Stimulated activated naive B cell treated with anti-CD40 and anti-IgM and Interleukin-4, amounts not matched to agents 10 μg/mL and 1 μg/mL and 100 μg/mL, for 72 hours (primary cell): ENCODE measurements around the gene DPH2.

Experiments used
- ATAC-seq, 2 donors: fragments of 150-1000 bp; cut with Tn5 transposase; replicated peaks; 2 replicates each; pipeline ENCODE4 v1.10.0; 2021; ENCODE audit warnings: moderate library complexity in 1 of 2
- DNase-seq: peaks from one replicate; pipeline ENCODE4 v3.0.0; 2021
- H3K27ac Mint-ChIP-seq: one replicate; pipeline ENCODE4 v1.8.0; 2022; ENCODE audit warnings: mild to moderate bottlenecking, mixed read lengths
- H3K27me3 Mint-ChIP-seq, 2 donors: one replicate each; pipeline ENCODE4 v1.8.0; 2022; ENCODE audit warnings: mixed read lengths in 2 of 2
- H3K36me3 Mint-ChIP-seq, 2 donors: one replicate each; pipeline ENCODE4 v1.8.0; 2022; ENCODE audit warnings: mixed read lengths in 2 of 2, mild to moderate bottlenecking in 1 of 2
- H3K4me1 Mint-ChIP-seq, 2 donors: one replicate each; pipeline ENCODE4 v1.8.0; 2022; ENCODE audit warnings: mixed read lengths in 2 of 2, mild to moderate bottlenecking in 1 of 2
- H3K4me3 Mint-ChIP-seq, 2 donors: one replicate each; pipeline ENCODE4 v1.8.0; 2022; ENCODE audit warnings: mild to moderate bottlenecking in 2 of 2, mixed read lengths in 2 of 2, moderate library complexity in 1 of 2
- H3K9me3 Mint-ChIP-seq, 2 donors: one replicate each; pipeline ENCODE4 v1.8.0; 2022; ENCODE audit warnings: mixed read lengths in 2 of 2, mild to moderate bottlenecking in 1 of 2

The DPH2 gene

GRCh38 chr1:43991200-43991475, 21.3 kb downstream of the DPH2 start:
- H3K9me3 Mint-ChIP-seq: no peaks in the 10 kb centered on the region
- H3K4me3 Mint-ChIP-seq: peak overlapping the region; percentile 96 to 97
- peak overlapping the region; percentile 93 for H3K27ac Mint-ChIP-seq
- DNase-seq (no peak), ATAC-seq (no peak)
- peaks cover 0 to 5% of the 10 kb centered on the region in 2 donors for H3K36me3 Mint-ChIP-seq
- H3K27me3 Mint-ChIP-seq: no peaks in the 10 kb centered on the region
- peaks cover 21 to 34% of the 10 kb centered on the region in 2 donors for H3K4me1 Mint-ChIP-seq

DNA sequence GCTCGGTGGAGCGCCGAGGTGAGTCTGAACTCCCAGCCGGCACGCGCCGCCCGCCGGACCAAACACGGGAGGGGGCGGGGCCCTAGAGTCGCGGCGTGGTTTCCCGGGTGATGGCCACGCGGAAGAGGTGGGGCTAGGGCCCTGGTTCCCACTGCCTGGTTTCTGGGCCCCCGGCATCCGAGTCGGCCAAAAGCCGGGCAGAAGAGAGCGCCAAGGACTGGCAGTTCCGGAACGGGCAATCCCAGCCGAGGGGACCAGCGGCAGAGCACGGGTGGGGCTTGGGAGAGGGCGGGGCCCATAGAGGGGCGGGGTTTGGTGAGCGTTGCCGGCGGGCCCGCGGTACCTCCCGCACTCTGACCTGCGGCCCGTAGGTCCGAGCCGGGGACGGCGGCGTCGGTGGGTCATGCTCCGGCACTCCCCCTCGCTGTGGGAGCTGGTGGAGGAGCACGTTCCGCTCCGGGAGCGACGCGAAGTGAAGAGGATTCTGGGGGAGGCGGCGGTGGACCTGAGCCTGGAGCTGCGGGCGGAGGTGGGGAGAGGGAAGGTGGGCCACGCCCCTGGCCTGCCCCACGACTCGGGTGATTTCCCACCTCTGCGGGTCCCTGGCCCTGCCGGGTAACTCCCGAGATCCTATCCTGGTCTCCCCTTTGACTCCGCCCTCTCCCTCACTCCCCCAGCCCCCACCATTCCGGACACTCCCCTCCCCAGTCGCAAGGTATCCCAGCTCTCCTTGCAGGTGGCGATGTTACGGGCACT, 21.8 kb downstream of the DPH2 start, which contains the start of gene CCDC24:
CCDC24 (plus strand) TSS at position 124 of the 756 bp plus-strand sequence; CDS start at position 404, 280 bp downstream.
- Mint-ChIP-seq H3K4me3 (peak within 1 kb of the TSS; percentile 96 to 97), H3K36me3 (peaks cover 0 to 2% of the 10 kb centered on the region in 2 donors), H3K9me3 (no peaks in the 10 kb centered on the region), H3K27ac (peak within 1 kb of the TSS; percentile 93), H3K27me3 (no peaks in the 10 kb centered on the region), H3K4me1 (peaks cover 21 to 34% of the 10 kb centered on the region in 2 donors)
- DNase-seq (peak; percentile 80), ATAC-seq (peak; percentile 87 to 89)

GRCh38 chr1:43992232-43992995, 22.6 kb downstream of the DPH2 start:
- Mint-ChIP-seq H3K36me3 (no peaks in the 10 kb centered on the region), H3K9me3 (no peaks in the 10 kb centered on the region), H3K27ac (peak overlapping the region; percentile 93), H3K4me1 (peaks cover 21 to 34% of the 10 kb centered on the region in 2 donors), H3K4me3 (peak overlapping the region; percentile 96 to 97), H3K27me3 (no peaks in the 10 kb centered on the region)
- no peak for DNase-seq
- no peak for ATAC-seq

GRCh38 chr1:43993206-43993914, 23.6 kb downstream of the DPH2 start:
- Mint-ChIP-seq H3K27ac (peak overlapping the region; percentile 7), H3K36me3 (no peaks in the 10 kb centered on the region), H3K9me3 (no peaks in the 10 kb centered on the region), H3K4me3 (no peak overlapping the region), H3K4me1 (peaks cover 21 to 34% of the 10 kb centered on the region in 2 donors), H3K27me3 (no peaks in the 10 kb centered on the region)
- no peak for ATAC-seq
- no peak for DNase-seq

GRCh38 chr1:43994071-43994470, 24.3 kb downstream of the DPH2 start:
- H3K27ac Mint-ChIP-seq: no peak overlapping the region
- ATAC-seq: no peak
- H3K9me3 Mint-ChIP-seq: no peaks in the 10 kb centered on the region
- H3K27me3 Mint-ChIP-seq: no peaks in the 10 kb centered on the region
- no peak for DNase-seq
- peaks cover 21 to 34% of the 10 kb centered on the region in 2 donors for H3K4me1 Mint-ChIP-seq
- H3K36me3 Mint-ChIP-seq: no peaks in the 10 kb centered on the region
- H3K4me3 Mint-ChIP-seq: no peak overlapping the region

- H3K4me1 Mint-ChIP-seq: peaks cover 21 to 34% of the 10 kb centered on the region in 2 donors
- no peaks in the 10 kb centered on the region for H3K27me3 Mint-ChIP-seq
- no peaks in the 10 kb centered on the region for H3K9me3 Mint-ChIP-seq
- no peak overlapping the region for H3K27ac Mint-ChIP-seq
- no peaks in the 10 kb centered on the region for H3K36me3 Mint-ChIP-seq
- ATAC-seq: no peak
- H3K4me3 Mint-ChIP-seq: no peak overlapping the region
- DNase-seq: no peak
These were observed 25.3 kb downstream of the DPH2 start for GRCh38 chr1:43994794-43995790.

DNA sequence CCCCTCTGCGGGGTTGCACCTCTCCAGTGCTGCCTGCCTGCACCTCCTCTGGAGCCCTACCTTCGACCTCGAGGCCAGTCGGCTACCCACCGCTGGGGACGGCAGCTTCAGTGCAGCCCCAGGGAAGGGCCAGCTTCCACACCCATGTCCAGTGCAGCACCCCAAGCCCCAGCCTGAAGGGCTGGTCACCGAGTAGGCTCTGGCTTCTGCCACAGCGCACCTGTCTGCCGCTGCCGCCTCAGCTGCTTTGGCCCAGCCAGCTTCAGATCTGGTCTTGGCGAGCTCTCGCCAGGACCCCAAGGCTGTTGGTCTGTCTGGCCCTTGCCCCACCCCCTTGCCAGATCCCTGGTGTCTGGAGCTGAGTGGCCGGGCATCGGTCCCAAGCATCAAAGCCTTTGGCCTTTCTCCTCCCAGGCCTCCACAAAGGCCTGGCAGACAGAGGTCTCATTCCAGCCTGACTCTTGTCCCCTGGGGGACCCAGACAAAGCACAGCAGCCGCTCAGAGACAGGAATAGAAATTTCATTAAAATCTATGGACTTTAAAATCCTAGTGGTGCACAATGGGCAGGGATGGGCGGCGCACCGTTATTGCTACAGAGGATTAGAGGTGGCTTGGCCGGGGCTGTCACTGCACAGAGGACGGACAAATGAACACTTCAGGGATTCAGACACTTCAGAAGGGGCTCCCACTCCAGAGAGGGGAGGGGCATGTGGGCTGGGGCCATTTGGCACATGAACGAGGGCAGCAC, 26.3 kb downstream of the DPH2 start:
- ATAC-seq: no peak
- Mint-ChIP-seq H3K4me1 (peaks cover 21 to 29% of the 10 kb centered on the region in 2 donors), H3K36me3 (no peaks in the 10 kb centered on the region), H3K27ac (no peak overlapping the region), H3K9me3 (no peaks in the 10 kb centered on the region), H3K4me3 (no peak overlapping the region), H3K27me3 (no peaks in the 10 kb centered on the region)
- DNase-seq: no peak

DNA sequence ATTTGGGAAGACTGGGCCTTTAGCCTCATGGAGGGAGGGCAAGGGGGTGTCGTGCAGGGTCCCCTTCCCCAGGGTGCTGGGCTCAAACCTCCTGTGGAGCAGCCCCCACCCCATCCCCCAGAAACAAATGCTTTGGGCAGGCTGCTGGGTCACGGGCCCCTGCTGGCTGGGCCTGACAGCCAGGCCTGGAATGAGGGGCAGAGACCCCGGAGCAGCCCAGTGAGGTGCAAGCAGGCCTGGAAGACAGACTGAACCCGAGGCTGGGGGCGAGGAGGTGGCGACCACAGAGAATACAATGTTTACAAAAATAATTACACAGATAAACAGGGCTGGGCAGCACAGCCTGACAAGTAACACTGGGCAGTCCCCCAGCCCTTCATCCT, 26.9 kb downstream of the DPH2 start:
- DNase-seq (no peak), ATAC-seq (no peak)
- H3K27me3 Mint-ChIP-seq: no peaks in the 10 kb centered on the region
- H3K4me1 Mint-ChIP-seq: peaks cover 19 to 24% of the 10 kb centered on the region in 2 donors
- no peaks in the 10 kb centered on the region for H3K9me3 Mint-ChIP-seq
- H3K36me3 Mint-ChIP-seq: no peaks in the 10 kb centered on the region
- H3K4me3 Mint-ChIP-seq: no peak overlapping the region
- no peak overlapping the region for H3K27ac Mint-ChIP-seq

DNA sequence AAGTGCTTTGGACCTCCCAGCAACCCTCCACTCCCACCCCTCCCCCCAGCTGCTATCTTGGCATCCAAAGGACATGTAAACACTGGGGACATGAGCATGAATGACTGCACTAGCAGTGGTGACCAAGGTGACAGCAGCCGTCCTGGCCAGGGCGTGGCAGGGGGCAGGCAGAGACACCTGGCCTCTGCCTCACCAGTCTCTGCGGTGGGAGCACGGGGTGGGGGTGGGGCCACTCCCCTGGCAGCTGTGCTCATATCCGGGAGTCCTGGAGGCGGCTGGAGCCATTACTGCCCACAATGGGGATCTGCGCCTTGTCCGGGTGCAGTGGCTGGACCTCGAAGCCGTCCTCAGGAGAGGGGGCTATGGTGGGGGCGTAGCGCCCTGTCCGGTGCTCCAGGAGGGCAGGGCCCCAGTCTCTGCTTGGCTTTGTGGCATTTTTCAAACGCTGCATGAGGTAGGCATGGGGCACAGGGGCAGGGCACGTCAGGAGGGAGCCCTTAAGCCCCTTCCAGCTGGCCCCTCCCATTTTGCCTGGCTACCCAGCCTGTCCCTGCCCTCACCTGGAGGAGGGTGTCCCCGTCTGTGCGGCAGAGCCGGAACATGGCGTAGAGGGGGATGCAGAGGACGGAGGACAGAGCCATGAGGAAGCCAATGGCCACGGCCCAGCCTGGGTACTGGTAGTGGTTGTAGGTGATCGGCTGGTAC, 27.6 kb downstream of the DPH2 start:
- no peak for DNase-seq
- no peaks in the 10 kb centered on the region for H3K36me3 Mint-ChIP-seq
- H3K9me3 Mint-ChIP-seq: no peaks in the 10 kb centered on the region
- no peak for ATAC-seq
- peak overlapping the region; percentile 37 for H3K27ac Mint-ChIP-seq
- H3K4me3 Mint-ChIP-seq: no peak overlapping the region
- no peaks in the 10 kb centered on the region for H3K27me3 Mint-ChIP-seq
- H3K4me1 Mint-ChIP-seq: peaks cover 14 to 16% of the 10 kb centered on the region in 2 donors

GRCh38 chr1:43998000-43998378, 28.2 kb downstream of the DPH2 start:
- Mint-ChIP-seq H3K27ac (no peak overlapping the region), H3K27me3 (no peaks in the 10 kb centered on the region), H3K4me1 (peaks cover 10 to 11% of the 10 kb centered on the region in 2 donors), H3K9me3 (no peaks in the 10 kb centered on the region), H3K4me3 (no peak overlapping the region), H3K36me3 (no peaks in the 10 kb centered on the region)
- no peak for ATAC-seq
- DNase-seq: no peak

GRCh38 chr1:43999455-43999854, 29.6 kb downstream of the DPH2 start:
- H3K27ac Mint-ChIP-seq: no peak overlapping the region

DNA sequence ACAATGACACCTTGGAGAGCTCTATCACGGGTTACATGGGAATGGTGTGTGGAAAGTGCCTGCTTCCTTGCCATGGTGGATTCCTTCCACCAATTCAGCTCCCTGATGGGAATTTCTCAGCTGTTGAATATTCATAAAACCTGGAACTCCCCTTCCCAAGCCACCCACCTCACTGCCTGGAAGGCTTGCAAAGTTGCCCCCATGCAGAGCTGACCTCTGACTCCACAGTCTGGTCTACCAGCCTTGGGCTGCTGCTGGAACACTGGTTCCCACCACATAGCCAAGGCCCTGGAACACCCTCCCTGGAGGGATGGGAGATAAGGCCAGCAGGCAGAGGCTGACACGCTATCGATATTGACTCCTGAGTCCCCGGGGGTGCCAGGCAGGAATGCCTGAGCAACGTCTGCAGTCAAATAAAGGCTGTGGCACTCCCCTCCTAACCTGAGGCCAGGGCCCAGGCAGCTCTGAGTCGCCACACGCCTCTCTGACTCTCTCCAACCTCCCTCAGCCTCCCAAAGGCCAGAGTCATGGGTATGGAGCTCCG, 30.4 kb downstream of the DPH2 start:
- Mint-ChIP-seq H3K4me3 (no peak overlapping the region), H3K27ac (no peak overlapping the region), H3K4me1 (no peaks in the 10 kb centered on the region), H3K9me3 (no peaks in the 10 kb centered on the region), H3K36me3 (no peaks in the 10 kb centered on the region), H3K27me3 (no peaks in the 10 kb centered on the region)
- no peak for ATAC-seq
- DNase-seq: no peak

More at GRCh38 chr1:43999455-43999854, 29.6 kb downstream of the DPH2 start:
- Mint-ChIP-seq H3K4me3 (no peak overlapping the region), H3K4me1 (peaks cover 0 to 4% of the 10 kb centered on the region in 2 donors), H3K27me3 (no peaks in the 10 kb centered on the region), H3K36me3 (no peaks in the 10 kb centered on the region), H3K9me3 (no peaks in the 10 kb centered on the region)
- no peak for DNase-seq
- no peak for ATAC-seq
